ENCODE data around the gene ITGA4.

DNA sequence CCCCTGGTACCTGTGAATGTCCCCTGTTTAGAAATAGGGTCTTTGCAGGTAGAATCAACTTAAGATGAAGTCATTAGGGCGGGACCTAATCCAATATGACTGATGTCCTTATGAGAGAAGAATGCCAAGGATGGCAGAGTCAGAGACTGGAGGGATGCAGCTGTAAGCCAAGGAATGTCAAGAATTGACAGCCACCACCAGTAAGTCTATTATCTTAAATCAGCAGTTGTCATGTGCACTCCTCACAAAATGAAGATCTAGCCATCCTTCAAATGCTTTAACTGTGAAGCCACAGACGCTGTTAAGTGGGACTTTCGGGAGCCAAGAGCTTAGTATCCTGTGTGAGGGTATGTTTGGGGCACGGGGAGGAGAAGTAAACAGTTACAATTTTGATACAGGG, 83.2 kb downstream of the ITGA4 start:
- TF ChIP-seq POLR2A (IDR thresholded peaks at IDR 0.05; ENCODE audit: low read depth, low read length) (no peak), POLR2AphosphoS5 (IDR thresholded peaks at IDR 0.05; ENCODE audit: low read depth, low read length) (no peak)

Measured in GM12892 (cell line).